Measurements from ENCODE around the gene YY2.

Gene YY2

GRCh38 chrX:21905953-21906352 is 50.2 kb downstream of the YY2 start:
- Histone ChIP-seq H3K9me2 (replicated peaks; ENCODE audit: control insufficient read depth, low read length) (no peaks in the 10 kb centered on the region), H3K4me3 (ENCODE audit: low read length) (no peak overlapping the region), H4K20me1 (ENCODE audit: control insufficient read depth, insufficient read depth, low read depth, low read length) (no peaks in the 10 kb centered on the region), H3K36me3 (ENCODE audit: control insufficient read depth, low read length) (no peaks in the 10 kb centered on the region), H3K79me2 (ENCODE audit: control insufficient read depth, low read length) (no peaks in the 10 kb centered on the region), H3K4me2 (ENCODE audit: low read length) (no peak overlapping the region), H3K27me3 (ENCODE audit: control insufficient read depth, low read length) (no peaks in the 10 kb centered on the region), H3K27ac (ENCODE audit: low read depth, low read length) (no peak overlapping the region), H3K4me1 (ENCODE audit: control insufficient read depth, low read length) (no peaks in the 10 kb centered on the region), H3K9me3 (ENCODE audit: control insufficient read depth, insufficient read depth, low read length) (no peaks in the 10 kb centered on the region), H3F3A (ENCODE audit: control insufficient read depth, insufficient read depth) (no peaks in the 10 kb centered on the region)
- TF ChIP-seq CTCF (IDR thresholded peaks at IDR 0.05; ENCODE audit: low read depth, low read length, poor library complexity, severe bottlenecking) = no peak
- no peak for TF ChIP-seq EZH2phosphoT487 (IDR thresholded peaks at IDR 0.05; ENCODE audit: borderline replicate concordance, low read length)

- Histone ChIP-seq H3K4me3 (ENCODE audit: low read length) (no peak overlapping the region), H3K4me2 (ENCODE audit: low read length) (no peak overlapping the region), H3K9me2 (replicated peaks; ENCODE audit: control insufficient read depth, low read length) (no peaks in the 10 kb centered on the region), H3K4me1 (ENCODE audit: control insufficient read depth, low read length) (no peaks in the 10 kb centered on the region), H3F3A (ENCODE audit: control insufficient read depth, insufficient read depth) (no peaks in the 10 kb centered on the region), H3K9me3 (ENCODE audit: control insufficient read depth, insufficient read depth, low read length) (no peaks in the 10 kb centered on the region), H3K27ac (ENCODE audit: low read depth, low read length) (no peak overlapping the region), H4K20me1 (ENCODE audit: control insufficient read depth, insufficient read depth, low read depth, low read length) (no peaks in the 10 kb centered on the region), H3K36me3 (ENCODE audit: control insufficient read depth, low read length) (no peaks in the 10 kb centered on the region), H3K79me2 (ENCODE audit: control insufficient read depth, low read length) (no peaks in the 10 kb centered on the region), H3K27me3 (ENCODE audit: control insufficient read depth, low read length) (no peaks in the 10 kb centered on the region)
- no peak for TF ChIP-seq CTCF (IDR thresholded peaks at IDR 0.05; ENCODE audit: low read depth, low read length, poor library complexity, severe bottlenecking)
- no peak for TF ChIP-seq EZH2phosphoT487 (IDR thresholded peaks at IDR 0.05; ENCODE audit: borderline replicate concordance, low read length)
Observed at GRCh38 chrX:21907260-21907659, 51.5 kb downstream of the YY2 start.

All from DOHH2 (cell line).